NB4 (cell line): ENCODE measurements around the gene OPCML.

Experiments used
- DNase-seq: peaks from one replicate; pipeline ENCODE4 v3.0.0; 2010; ENCODE audit warnings: low read depth
- H3K4me3 ChIP-seq: one replicate; pipeline ENCODE4 v1.5.1; 2011; ENCODE audit warnings: mild to moderate bottlenecking, low read depth, low read length, moderate library complexity
- CTCF ChIP-seq: IDR thresholded peaks from one replicate; pipeline ENCODE4 v1.5.1; 2012; ENCODE audit warnings: low read depth, low read length
- MYC ChIP-seq: IDR thresholded peaks from 2 replicates; pipeline ENCODE4 v1.6.1; 2011; ENCODE audit warnings: low read depth, low read length
- POLR2A ChIP-seq: IDR thresholded peaks from 2 replicates; pipeline ENCODE4 v1.6.1; 2011; ENCODE audit warnings: mild to moderate bottlenecking; ENCODE audit not compliant: insufficient read length; ENCODE audit errors: extremely low read depth
- TF ChIP-seq, protein P1 (sequence below): IDR thresholded peaks from 2 replicates; pipeline ENCODE4 v1.6.1; 2011; ENCODE audit warnings: low read depth, low read length

OPCML gene

DNA sequence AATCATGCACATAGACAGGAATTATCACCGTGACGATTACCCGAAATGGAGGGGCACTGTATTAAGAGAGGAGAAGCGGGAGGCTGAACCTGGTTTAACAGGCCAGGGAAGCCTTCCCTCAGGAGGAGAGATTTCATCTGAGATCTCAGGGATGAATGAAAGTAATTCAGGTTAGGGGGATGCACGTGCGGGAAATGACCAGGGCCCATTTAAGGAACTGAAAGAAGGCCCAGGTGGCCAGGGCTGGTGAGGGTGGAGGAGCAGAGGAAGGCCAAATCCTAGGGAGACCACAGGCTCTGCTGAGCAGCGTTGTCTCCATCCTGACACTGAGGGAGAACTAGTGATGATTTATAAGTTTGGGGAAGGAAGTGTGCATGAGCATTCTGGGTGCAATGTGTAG, 16.3 kb upstream of the OPCML start:
- no peak for DNase-seq
- H3K4me3 ChIP-seq: no peak overlapping the region
- TF ChIP-seq MYC: no peak
- TF ChIP-seq, protein P1, sequence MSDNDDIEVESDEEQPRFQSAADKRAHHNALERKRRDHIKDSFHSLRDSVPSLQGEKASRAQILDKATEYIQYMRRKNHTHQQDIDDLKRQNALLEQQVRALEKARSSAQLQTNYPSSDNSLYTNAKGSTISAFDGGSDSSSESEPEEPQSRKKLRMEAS: no peak
- TF ChIP-seq CTCF: no peak

- H3K4me3 ChIP-seq: no peak overlapping the region
- no peak for DNase-seq
- no peak for TF ChIP-seq MYC
These were observed 15.7 kb upstream of the OPCML start for GRCh38 chr11:133547808-133548494.

DNA sequence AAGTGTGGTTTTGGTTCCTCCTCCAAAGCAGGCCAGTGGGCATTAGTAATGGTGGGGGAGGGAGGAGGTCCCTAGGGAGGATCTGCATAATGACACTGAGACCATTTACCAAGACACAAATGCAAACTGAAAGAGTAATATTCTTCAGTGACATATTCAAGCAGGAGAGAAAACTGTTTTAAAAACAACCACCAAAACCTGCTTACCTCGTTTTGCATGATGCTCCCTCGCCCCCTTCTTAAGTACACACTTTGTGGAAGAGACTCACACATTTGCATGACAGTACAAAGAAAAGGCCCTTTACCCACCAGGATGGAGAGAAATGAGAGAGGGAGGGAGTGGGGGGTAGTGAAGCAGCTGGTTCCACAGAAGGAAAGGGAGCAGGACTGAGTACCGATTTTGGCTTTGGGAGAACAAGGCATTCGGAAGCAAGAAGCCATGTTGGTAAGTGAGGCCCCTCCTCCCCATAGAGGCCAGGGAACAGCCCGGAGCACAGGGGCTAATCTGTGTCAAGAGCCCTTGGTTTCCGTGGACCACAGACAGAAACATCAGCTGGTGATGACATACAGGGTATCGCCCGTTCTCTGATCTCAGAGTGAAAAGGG, 13.0 kb upstream of the OPCML start:
- TF ChIP-seq CTCF (no peak), POLR2A (no peak), MYC (no peak)
- TF ChIP-seq, protein P1: no peak
- peak; percentile 33 for DNase-seq
- H3K4me3 ChIP-seq: no peak overlapping the region

DNA sequence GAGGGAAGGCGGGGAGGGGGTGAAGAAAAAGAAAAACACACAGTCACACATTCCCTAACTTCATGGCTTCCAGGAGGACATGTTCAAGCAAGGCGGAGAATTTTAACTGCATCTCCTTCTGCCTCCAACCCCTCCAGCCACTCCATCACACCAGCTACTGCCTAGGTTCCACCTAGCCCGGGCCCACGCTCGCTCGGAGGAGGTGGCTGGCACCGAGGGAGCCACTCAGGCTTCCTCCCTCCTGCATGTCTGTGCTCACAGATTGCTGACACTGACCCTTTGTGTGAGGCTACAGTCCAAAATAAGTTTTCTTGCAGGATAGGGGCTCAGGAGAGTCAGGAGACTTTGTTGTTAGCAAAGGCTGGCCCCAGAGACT, 9.4 kb upstream of the OPCML start:
- DNase-seq: no peak
- TF ChIP-seq, protein P1: no peak
- TF ChIP-seq CTCF (no peak), POLR2A (no peak), MYC (no peak)
- no peak overlapping the region for H3K4me3 ChIP-seq

GRCh38 chr11:133541021-133541719, 8.9 kb upstream of the OPCML start:
- no peak for DNase-seq
- TF ChIP-seq CTCF (no peak), MYC (no peak), POLR2A (no peak)
- TF ChIP-seq, protein P1: no peak
- H3K4me3 ChIP-seq: no peak overlapping the region

DNA sequence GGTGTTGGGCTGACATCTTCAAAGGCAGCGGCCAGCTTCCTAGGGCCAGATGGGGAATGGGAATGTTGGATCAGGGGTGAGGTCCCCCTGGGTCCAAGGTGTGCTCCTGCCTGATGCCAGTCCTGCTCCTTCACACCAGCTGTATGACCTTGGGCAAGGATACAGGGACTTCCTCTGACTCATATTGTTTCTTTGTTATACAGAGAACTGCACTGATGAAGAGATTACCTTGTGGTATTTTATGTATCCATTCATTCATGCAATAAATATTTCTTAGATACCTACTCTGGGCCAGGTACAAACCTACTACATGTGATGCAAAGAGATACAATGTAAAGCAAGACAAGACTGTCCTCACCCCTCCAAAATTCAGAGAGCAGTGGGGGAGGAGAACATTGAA, 3.9 kb upstream of the OPCML start:
- DNase-seq: no peak

More for the DNA sequence above, 3.9 kb upstream of the OPCML start:
- TF ChIP-seq CTCF: no peak
- TF ChIP-seq, protein P1: no peak
- no peak for TF ChIP-seq MYC
- H3K4me3 ChIP-seq: no peak overlapping the region
